Fibroblast of lung (primary cell): ENCODE results near the gene RGS1.

Experiments used
- EZH2 ChIP-seq: IDR thresholded peaks from 2 replicates; pipeline ENCODE4 v1.5.1; 2012; ENCODE audit warnings: low read length, control low read depth, mild to moderate bottlenecking; ENCODE audit errors: missing control alignments
- TF ChIP-seq, protein P1 (sequence below), 2 donors: IDR thresholded peaks in 1 of 2; conservative IDR thresholded peaks in 1 of 2; 1 replicate in 1 of 2; 2 replicates in 1 of 2; pipeline ENCODE4 v1.5.1; 2011 to 2012; ENCODE audit warnings: low read length in 2 of 2, control low read depth in 1 of 2, inconsistent platforms in 1 of 2, low read depth in 1 of 2, mild to moderate bottlenecking in 1 of 2

DNA sequence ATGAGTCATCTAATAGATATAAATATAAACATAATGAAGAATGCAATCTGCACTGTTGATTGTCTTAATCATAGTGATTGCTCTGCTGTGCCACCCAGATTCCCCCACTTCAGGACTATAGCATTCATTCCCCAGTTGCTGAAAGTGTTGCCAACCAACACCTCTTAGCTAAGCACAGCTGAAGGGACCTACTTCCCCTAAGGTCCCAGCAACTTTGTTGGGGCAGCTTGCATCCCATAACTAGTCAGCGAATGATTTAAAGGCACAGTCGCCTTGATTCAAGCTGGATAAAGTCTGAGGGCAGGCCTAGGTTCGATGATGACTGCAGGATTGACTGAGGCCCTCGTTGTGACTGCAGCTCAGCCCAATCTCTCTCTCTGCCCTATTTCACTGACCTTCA is 14.3 kb upstream of the RGS1 start:
- TF ChIP-seq, protein P1, sequence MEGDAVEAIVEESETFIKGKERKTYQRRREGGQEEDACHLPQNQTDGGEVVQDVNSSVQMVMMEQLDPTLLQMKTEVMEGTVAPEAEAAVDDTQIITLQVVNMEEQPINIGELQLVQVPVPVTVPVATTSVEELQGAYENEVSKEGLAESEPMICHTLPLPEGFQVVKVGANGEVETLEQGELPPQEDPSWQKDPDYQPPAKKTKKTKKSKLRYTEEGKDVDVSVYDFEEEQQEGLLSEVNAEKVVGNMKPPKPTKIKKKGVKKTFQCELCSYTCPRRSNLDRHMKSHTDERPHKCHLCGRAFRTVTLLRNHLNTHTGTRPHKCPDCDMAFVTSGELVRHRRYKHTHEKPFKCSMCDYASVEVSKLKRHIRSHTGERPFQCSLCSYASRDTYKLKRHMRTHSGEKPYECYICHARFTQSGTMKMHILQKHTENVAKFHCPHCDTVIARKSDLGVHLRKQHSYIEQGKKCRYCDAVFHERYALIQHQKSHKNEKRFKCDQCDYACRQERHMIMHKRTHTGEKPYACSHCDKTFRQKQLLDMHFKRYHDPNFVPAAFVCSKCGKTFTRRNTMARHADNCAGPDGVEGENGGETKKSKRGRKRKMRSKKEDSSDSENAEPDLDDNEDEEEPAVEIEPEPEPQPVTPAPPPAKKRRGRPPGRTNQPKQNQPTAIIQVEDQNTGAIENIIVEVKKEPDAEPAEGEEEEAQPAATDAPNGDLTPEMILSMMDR (conservative IDR thresholded peaks at IDR 0.05 in 1 of 2, IDR thresholded peaks at IDR 0.05 in 1 of 2; ENCODE audit: low read depth in 1 of 2, low read length in 2 of 2): no peak
- no peak for TF ChIP-seq EZH2
